HG03064 (cell line): Measurements from ENCODE around the gene ATP8A1.
"Not testable (repeated sequence)": the region's sequence is repeated elsewhere in the genome, so short reads cannot be mapped to it uniquely, and the experiment has no call there.

Experiments
- ATAC-seq: cut with Tn5 transposase; IDR thresholded peaks from one replicate; pipeline ENCODE4 v1.9.1; 2021; ENCODE audit warnings: low read depth; ENCODE audit not compliant: unreplicated experiment

Gene ATP8A1

GRCh38 chr4:42390622-42391354, 266.1 kb downstream of the ATP8A1 start:
- ATAC-seq: no peak

- ATAC-seq: no peak
Observed at GRCh38 chr4:42385516-42385915, 271.4 kb downstream of the ATP8A1 start.

- ATAC-seq: no peak
Observed at GRCh38 chr4:42381666-42382065, 275.2 kb downstream of the ATP8A1 start.

GRCh38 chr4:42377497-42377896, 279.4 kb downstream of the ATP8A1 start:
- ATAC-seq: no peak

- ATAC-seq: not testable (repeated sequence)
Observed at GRCh38 chr4:42372303-42372702, 284.6 kb downstream of the ATP8A1 start.

GRCh38 chr4:42371305-42372252, 285.3 kb downstream of the ATP8A1 start:
- no peak for ATAC-seq

GRCh38 chr4:42369489-42369888, 287.4 kb downstream of the ATP8A1 start:
- ATAC-seq: no peak

GRCh38 chr4:42366959-42367358, 289.9 kb downstream of the ATP8A1 start:
- no peak for ATAC-seq

- no peak for ATAC-seq
Observed at GRCh38 chr4:42364266-42365053, 292.4 kb downstream of the ATP8A1 start.

- ATAC-seq: no peak
Observed at GRCh38 chr4:42363614-42364013, 293.3 kb downstream of the ATP8A1 start.

- no peak for ATAC-seq
Observed at GRCh38 chr4:42362591-42362990, 294.3 kb downstream of the ATP8A1 start.

- ATAC-seq: no peak
Observed at GRCh38 chr4:42361456-42361855, 295.4 kb downstream of the ATP8A1 start.

GRCh38 chr4:42360256-42360669, 296.6 kb downstream of the ATP8A1 start:
- no peak for ATAC-seq

GRCh38 chr4:42359711-42360110, 297.2 kb downstream of the ATP8A1 start:
- ATAC-seq: no peak
